Neural cell (in vitro differentiated cells): ENCODE measurements around the gene DENND4C. TPM values are rescaled to one million over a fixed set of nuclear protein-coding genes. Genes with fewer than 3 reads are reported as not detected.

Experiments used
- H2AFZ ChIP-seq: fragments of 200-600, 300-800 bp; sonication (generic), shearing (Covaris generic); 2 replicates; pipeline ENCODE4 v1.6.0; 2014; ENCODE audit warnings: low read depth, mild to moderate bottlenecking, antibody characterized with exemption, low read length, moderate library complexity
- H3F3A ChIP-seq: fragments of 200-600 bp; shearing (Covaris generic); 2 replicates; pipeline ENCODE4 v1.6.1; 2016; ENCODE audit warnings: mild to moderate bottlenecking, moderate library complexity, mixed read lengths, antibody characterized with exemption, low read length; ENCODE audit not compliant: insufficient read depth, poor library complexity, severe bottlenecking
- H3K27ac ChIP-seq: fragments of 200-600, 300-800 bp; sonication (generic), shearing (Covaris generic); 2 replicates; pipeline ENCODE4 v1.5.1; 2014; ENCODE audit warnings: mild to moderate bottlenecking, low read length, moderate library complexity
- H3K27me3 ChIP-seq: fragments of 300-800, 200-600 bp; sonication (generic), shearing (Covaris generic); 2 replicates; pipeline ENCODE4 v1.6.0; 2014; ENCODE audit warnings: mild to moderate bottlenecking, low read depth, low read length, moderate library complexity; ENCODE audit not compliant: insufficient read depth
- H3K36me3 ChIP-seq: fragments of 300-800, 200-600 bp; sonication (generic), shearing (Covaris generic); 2 replicates; pipeline ENCODE4 v1.5.1; 2014; ENCODE audit warnings: mild to moderate bottlenecking, antibody characterized with exemption, low read length, moderate library complexity; ENCODE audit not compliant: insufficient read depth
- H3K4me2 ChIP-seq: fragments of 300-800, 200-600 bp; sonication (generic), shearing (Covaris generic); 2 replicates; pipeline ENCODE4 v1.6.0; 2014; ENCODE audit warnings: mild to moderate bottlenecking, low read length
- H3K4me3 ChIP-seq: fragments of 300-800, 200-600 bp; sonication (generic), shearing (Covaris generic); 2 replicates; pipeline ENCODE4 v1.5.1; 2014; ENCODE audit warnings: mild to moderate bottlenecking, low read length, moderate library complexity
- H3K79me2 ChIP-seq: fragments of 200-600 bp; shearing (Covaris generic); replicated peaks from 2 replicates; pipeline ENCODE4 v1.6.0; 2014; ENCODE audit warnings: mild to moderate bottlenecking, low read length, moderate library complexity; ENCODE audit not compliant: insufficient read depth
- H3K9ac ChIP-seq: fragments of 300-800, 200-600 bp; sonication (generic), shearing (Covaris generic); 2 replicates; pipeline ENCODE4 v1.6.1; 2016; ENCODE audit warnings: mild to moderate bottlenecking, low read length, mixed read lengths
- H3K9me2 ChIP-seq: fragments of 200-600 bp; shearing (Covaris generic); 2 replicates; pipeline ENCODE4 v1.6.1; 2016; ENCODE audit warnings: mild to moderate bottlenecking, low read length, mixed read lengths; ENCODE audit not compliant: insufficient read depth
- H3K9me3 ChIP-seq: fragments of 200-600, 300-800 bp; sonication (generic), shearing (Covaris generic); 2 replicates; pipeline ENCODE4 v1.6.1; 2016; ENCODE audit warnings: mild to moderate bottlenecking, mixed run types, low read length, moderate library complexity, mixed read lengths
- H4K20me1 ChIP-seq: fragments of 200-600 bp; shearing (Covaris generic); 2 replicates; pipeline ENCODE4 v1.6.1; 2016; ENCODE audit warnings: mild to moderate bottlenecking, mixed run types; ENCODE audit not compliant: insufficient read depth
- CTCF ChIP-seq: fragments of 450-650 bp; IDR thresholded peaks from 2 replicates; pipeline ENCODE4 v1.5.1; 2014; ENCODE audit warnings: antibody characterized with exemption, mild to moderate bottlenecking, moderate library complexity; ENCODE audit not compliant: poor library complexity, severe bottlenecking
- EP300 ChIP-seq: fragments of 450-650 bp; conservative IDR thresholded peaks from 2 replicates; pipeline ENCODE4 v1.6.1; 2014; ENCODE audit warnings: antibody characterized with exemption, mild to moderate bottlenecking, moderate library complexity; ENCODE audit not compliant: poor library complexity, severe bottlenecking
- EZH2 ChIP-seq: fragments of 200-600, 300-800 bp; shearing (Covaris generic), sonication (generic); IDR thresholded peaks from 2 replicates; pipeline ENCODE4 v1.6.1; 2014; ENCODE audit warnings: antibody characterized with exemption, low read length, borderline replicate concordance, mild to moderate bottlenecking; ENCODE audit not compliant: insufficient read depth, poor library complexity, severe bottlenecking
- MXI1 ChIP-seq: fragments of 450-650 bp; conservative IDR thresholded peaks from 2 replicates; pipeline ENCODE4 v1.6.1; 2014; ENCODE audit warnings: antibody characterized with exemption, mild to moderate bottlenecking; ENCODE audit not compliant: poor library complexity, severe bottlenecking
- POLR2AphosphoS5 ChIP-seq: IDR thresholded peaks from 2 replicates; pipeline ENCODE4 v1.6.1; 2012
- RAD21 ChIP-seq: fragments of 450-650 bp; conservative IDR thresholded peaks from 2 replicates; pipeline ENCODE4 v1.6.1; 2014; ENCODE audit warnings: antibody characterized with exemption, mild to moderate bottlenecking, moderate library complexity
- REST ChIP-seq: IDR thresholded peaks from 2 replicates; pipeline ENCODE4 v1.6.1; 2012; ENCODE audit warnings: borderline replicate concordance
- SMC3 ChIP-seq: fragments of 450-650 bp; conservative IDR thresholded peaks from 2 replicates; pipeline ENCODE4 v1.6.1; 2014; ENCODE audit warnings: antibody characterized with exemption, mild to moderate bottlenecking, moderate library complexity; ENCODE audit not compliant: poor library complexity
- TAF1 ChIP-seq: IDR thresholded peaks from 2 replicates; pipeline ENCODE4 v1.6.1; 2012; ENCODE audit warnings: low read depth
- polyA plus RNA-seq: library from polyadenylated mRNA; depleted of rRNA; stranded (reverse); fragments of >200 nt; gene quantifications from 2 replicates; pipeline ENCODE4 v1.2.3, GENCODE V29; 2014

The DENND4C gene
- polyA plus RNA-seq, 1 donor from 2014 or later = 51.8 TPM

DNA sequence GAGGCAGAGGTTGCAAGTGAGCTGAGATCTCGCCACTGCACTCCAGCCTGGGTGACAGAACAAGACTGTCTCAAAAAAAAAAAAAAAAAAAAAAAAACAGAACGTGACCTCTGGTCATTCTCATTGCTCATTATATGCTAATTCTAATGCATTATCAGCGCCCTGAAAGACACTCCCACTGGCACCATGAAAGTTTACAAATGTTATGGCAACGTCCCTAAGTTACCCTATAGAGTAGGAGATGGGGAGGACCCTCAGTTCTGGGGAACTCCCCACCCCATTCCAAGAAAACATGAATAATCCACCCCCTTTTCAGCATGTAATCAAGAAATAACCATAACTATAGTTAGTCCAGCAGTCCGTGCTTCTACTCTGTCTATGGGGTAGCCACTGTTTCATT is 48.9 kb upstream of the DENND4C start:
- H3K27me3 ChIP-seq = no peaks in the 10 kb centered on the region
- H4K20me1 ChIP-seq = no peaks in the 10 kb centered on the region
- no peak overlapping the region for H3K27ac ChIP-seq
- H2AFZ ChIP-seq = no peak overlapping the region
- H3K4me2 ChIP-seq = no peak overlapping the region
- TF ChIP-seq MXI1 (no peak), RAD21 (no peak), SMC3 (no peak), REST (no peak), EP300 (no peak), POLR2AphosphoS5 (no peak), TAF1 (no peak), EZH2 (no peak), CTCF (no peak)
- H3K36me3 ChIP-seq = no peaks in the 10 kb centered on the region
- H3K4me3 ChIP-seq = no peak overlapping the region
- no peak overlapping the region for H3K9ac ChIP-seq
- no peaks in the 10 kb centered on the region for H3K9me2 ChIP-seq
- H3F3A ChIP-seq = no peaks in the 10 kb centered on the region
- H3K79me2 ChIP-seq = no peaks in the 10 kb centered on the region
- no peaks in the 10 kb centered on the region for H3K9me3 ChIP-seq

DNA sequence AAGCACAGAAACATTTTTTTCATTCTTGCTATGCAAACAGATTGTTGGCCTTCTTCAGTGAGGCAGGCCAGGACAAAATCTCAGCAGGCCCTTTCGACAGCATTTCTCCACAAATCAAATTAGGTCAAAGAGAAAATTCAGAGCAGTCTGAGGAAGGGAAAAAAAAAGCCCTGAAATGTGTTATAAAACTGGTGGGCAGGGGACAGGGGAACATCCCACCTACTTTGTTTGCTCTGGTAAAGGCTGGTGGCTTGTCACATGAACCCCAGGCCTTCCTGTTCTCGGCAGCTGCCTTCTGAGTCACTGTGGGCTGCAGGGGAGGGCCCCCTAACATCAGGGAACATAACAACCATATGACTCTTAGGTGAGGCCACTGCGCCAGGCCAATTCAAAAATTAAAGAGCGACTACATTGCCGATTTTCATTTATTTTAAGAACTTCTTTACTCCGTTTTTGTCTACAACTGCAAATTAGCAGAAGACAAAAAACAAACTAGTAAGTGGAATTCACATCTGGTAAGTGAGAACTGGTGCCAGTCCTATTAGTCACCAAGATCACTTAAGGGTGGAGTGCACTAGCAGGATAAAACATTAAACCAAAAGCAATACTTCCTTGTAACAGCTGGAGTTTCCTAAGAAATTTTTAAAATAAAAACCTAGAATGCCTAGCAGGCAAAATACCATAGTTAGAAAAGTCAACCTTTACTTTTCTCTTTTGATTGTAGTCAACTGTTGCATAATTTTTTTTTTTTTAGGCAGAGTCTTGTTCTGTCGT is 46.2 kb upstream of the DENND4C start:
- no peak overlapping the region for H3K4me2 ChIP-seq
- H3K27ac ChIP-seq = no peak overlapping the region
- H3K9ac ChIP-seq = no peak overlapping the region
- no peaks in the 10 kb centered on the region for H3K36me3 ChIP-seq
- no peaks in the 10 kb centered on the region for H3F3A ChIP-seq
- H3K4me3 ChIP-seq = no peak overlapping the region
- no peaks in the 10 kb centered on the region for H3K9me3 ChIP-seq
- H3K79me2 ChIP-seq = no peaks in the 10 kb centered on the region
- H3K27me3 ChIP-seq = no peaks in the 10 kb centered on the region
- TF ChIP-seq RAD21 (no peak), EZH2 (no peak), SMC3 (no peak), TAF1 (no peak), MXI1 (no peak), CTCF (no peak), POLR2AphosphoS5 (no peak), REST (no peak), EP300 (no peak)
- no peaks in the 10 kb centered on the region for H3K9me2 ChIP-seq
- H2AFZ ChIP-seq = no peak overlapping the region
- H4K20me1 ChIP-seq = no peaks in the 10 kb centered on the region
